PFSK-1 (cell line): ENCODE measurements around the gene YPEL1.

Experiments used
- FOXP2 ChIP-seq: optimal IDR thresholded peaks from 2 replicates; pipeline ENCODE3; 2011; ENCODE audit warnings: borderline replicate concordance, control low read depth, inconsistent platforms; ENCODE audit not compliant: insufficient read depth; ENCODE audit errors: extremely low read length, extremely low read depth
- POLR2AphosphoS5 ChIP-seq: IDR thresholded peaks from 2 replicates; pipeline ENCODE4 v1.6.1; 2012; ENCODE audit warnings: low read depth, mild to moderate bottlenecking, control low read depth, low read length, moderate library complexity
- SIN3A ChIP-seq: IDR thresholded peaks from 2 replicates; pipeline ENCODE4 v1.6.1; 2012; ENCODE audit warnings: mild to moderate bottlenecking, low read length, moderate library complexity, borderline replicate concordance; ENCODE audit not compliant: insufficient read depth
- TAF1 ChIP-seq: IDR thresholded peaks from 2 replicates; pipeline ENCODE4 v1.6.1; 2012; ENCODE audit warnings: low read length, control low read depth, borderline replicate concordance; ENCODE audit not compliant: insufficient read depth
- TF ChIP-seq, protein P1 (sequence below), 2 experiments: IDR thresholded peaks; 2 replicates each; pipeline versions ENCODE4 v1.6.1 to v1.8.0; 2011 to 2012; ENCODE audit warnings: low read depth in 2 of 2, low read length in 2 of 2, control low read depth in 1 of 2, inconsistent platforms in 1 of 2, mild to moderate bottlenecking in 1 of 2, moderate library complexity in 1 of 2; ENCODE audit not compliant: insufficient read depth in 1 of 2

The YPEL1 gene

DNA sequence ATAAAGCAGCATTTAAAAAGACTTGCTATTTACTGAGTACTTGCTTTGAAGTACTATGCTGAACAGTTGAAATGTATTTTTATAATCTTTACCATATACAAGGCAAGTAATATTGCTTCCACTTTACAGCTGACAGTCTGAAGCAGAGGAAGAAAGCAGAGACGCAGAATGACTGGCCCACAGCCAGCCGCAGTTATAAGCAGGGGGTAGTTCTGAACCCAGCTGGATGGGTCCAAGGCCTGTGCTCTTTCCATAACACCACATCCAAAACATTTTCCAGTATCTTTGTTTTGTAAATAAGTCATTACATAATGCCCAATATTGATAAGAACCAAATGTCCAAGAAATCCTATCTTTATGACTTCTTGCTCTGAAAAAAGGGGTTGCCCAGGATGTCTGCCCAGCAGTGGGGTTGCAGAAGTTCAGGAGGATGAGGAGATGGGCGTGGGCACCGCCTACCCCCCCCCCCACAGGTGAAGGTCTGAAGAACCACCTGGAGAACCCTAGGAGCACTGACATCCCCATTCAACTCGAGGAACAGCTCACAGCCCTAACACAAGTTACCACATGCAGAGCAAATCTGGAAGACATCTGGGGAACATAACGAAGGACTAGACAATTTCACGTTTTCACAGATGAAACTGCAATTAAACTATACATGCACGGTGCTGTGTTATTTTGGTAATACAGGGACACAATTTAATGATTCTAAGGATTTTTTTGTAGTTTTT, 24.2 kb upstream of the YPEL1 start:
- no peak for TF ChIP-seq POLR2AphosphoS5

DNA sequence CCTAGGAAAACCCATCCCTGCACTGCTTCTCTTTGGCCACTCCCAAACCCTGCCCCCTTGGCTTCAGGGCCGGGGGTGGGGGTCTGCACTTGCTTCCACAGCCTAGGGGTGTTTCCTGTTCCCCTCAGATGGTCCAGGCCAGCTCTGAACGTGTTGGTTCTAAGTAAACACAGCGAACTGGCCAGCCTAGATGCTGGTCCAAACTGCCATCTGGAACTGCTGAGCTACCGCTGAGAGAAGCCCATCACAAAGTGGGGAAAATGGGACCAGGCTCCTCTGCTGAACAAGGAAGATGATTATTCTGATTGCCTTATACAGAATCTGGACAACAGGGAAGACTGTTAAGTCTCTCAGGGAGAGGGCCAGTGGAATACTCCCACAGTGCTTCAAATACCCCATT, 23.5 kb upstream of the YPEL1 start:
- TF ChIP-seq POLR2AphosphoS5 (no peak), FOXP2 (no peak), TAF1 (no peak), SIN3A (no peak)
- TF ChIP-seq, protein P1, sequence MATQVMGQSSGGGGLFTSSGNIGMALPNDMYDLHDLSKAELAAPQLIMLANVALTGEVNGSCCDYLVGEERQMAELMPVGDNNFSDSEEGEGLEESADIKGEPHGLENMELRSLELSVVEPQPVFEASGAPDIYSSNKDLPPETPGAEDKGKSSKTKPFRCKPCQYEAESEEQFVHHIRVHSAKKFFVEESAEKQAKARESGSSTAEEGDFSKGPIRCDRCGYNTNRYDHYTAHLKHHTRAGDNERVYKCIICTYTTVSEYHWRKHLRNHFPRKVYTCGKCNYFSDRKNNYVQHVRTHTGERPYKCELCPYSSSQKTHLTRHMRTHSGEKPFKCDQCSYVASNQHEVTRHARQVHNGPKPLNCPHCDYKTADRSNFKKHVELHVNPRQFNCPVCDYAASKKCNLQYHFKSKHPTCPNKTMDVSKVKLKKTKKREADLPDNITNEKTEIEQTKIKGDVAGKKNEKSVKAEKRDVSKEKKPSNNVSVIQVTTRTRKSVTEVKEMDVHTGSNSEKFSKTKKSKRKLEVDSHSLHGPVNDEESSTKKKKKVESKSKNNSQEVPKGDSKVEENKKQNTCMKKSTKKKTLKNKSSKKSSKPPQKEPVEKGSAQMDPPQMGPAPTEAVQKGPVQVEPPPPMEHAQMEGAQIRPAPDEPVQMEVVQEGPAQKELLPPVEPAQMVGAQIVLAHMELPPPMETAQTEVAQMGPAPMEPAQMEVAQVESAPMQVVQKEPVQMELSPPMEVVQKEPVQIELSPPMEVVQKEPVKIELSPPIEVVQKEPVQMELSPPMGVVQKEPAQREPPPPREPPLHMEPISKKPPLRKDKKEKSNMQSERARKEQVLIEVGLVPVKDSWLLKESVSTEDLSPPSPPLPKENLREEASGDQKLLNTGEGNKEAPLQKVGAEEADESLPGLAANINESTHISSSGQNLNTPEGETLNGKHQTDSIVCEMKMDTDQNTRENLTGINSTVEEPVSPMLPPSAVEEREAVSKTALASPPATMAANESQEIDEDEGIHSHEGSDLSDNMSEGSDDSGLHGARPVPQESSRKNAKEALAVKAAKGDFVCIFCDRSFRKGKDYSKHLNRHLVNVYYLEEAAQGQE (IDR thresholded peaks at IDR 0.05; ENCODE audit: insufficient read depth in 1 of 2, low read depth in 2 of 2, low read length in 2 of 2) = no peak

DNA sequence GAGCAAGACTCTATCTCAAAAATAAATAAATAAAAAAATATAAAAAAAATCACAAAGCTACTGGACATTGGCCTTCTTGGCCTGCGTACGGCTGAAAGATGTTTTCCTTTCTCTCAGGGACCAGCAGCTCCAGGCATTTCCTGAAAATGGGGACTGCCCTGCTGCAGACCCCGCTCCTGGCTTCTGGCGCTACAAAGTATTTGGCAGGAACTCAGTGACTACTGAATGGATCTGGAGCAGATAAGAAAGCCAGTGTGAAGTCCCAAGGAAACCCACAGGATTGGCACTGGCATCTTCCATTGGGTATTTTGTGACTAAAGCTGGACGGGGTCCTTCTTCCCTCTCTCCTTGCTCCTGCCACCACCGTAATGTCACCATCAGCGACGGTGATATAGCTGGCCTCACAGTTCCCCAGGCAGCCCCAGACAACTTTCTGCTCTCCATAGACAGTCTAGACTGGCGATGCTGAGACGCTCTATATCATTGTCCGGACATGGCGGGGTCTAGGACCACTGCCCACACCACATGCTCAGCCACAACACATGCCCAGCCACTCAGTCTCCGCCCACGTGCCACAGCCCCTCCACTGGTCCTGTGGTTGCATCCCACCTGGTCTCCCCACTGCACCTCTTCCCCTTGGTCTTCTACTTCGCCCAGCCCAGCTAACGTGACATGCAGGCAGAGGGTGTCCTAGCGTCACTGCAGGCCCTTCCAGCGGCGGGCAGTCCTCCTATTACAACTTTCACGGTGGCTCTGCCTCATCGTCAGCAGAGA, 22.7 kb upstream of the YPEL1 start:
- TF ChIP-seq TAF1 (no peak), SIN3A (no peak), FOXP2 (no peak), POLR2AphosphoS5 (no peak)
- TF ChIP-seq, protein P1 (IDR thresholded peaks at IDR 0.05; ENCODE audit: insufficient read depth in 1 of 2, low read depth in 2 of 2, low read length in 2 of 2) = no peak

GRCh38 chr22:21755851-21756284, 20.3 kb upstream of the YPEL1 start:
- no peak for TF ChIP-seq TAF1
- no peak for TF ChIP-seq SIN3A

- TF ChIP-seq FOXP2 (no peak), SIN3A (no peak), POLR2AphosphoS5 (no peak)
Measured at GRCh38 chr22:21754523-21754922, 18.9 kb upstream of the YPEL1 start.

DNA sequence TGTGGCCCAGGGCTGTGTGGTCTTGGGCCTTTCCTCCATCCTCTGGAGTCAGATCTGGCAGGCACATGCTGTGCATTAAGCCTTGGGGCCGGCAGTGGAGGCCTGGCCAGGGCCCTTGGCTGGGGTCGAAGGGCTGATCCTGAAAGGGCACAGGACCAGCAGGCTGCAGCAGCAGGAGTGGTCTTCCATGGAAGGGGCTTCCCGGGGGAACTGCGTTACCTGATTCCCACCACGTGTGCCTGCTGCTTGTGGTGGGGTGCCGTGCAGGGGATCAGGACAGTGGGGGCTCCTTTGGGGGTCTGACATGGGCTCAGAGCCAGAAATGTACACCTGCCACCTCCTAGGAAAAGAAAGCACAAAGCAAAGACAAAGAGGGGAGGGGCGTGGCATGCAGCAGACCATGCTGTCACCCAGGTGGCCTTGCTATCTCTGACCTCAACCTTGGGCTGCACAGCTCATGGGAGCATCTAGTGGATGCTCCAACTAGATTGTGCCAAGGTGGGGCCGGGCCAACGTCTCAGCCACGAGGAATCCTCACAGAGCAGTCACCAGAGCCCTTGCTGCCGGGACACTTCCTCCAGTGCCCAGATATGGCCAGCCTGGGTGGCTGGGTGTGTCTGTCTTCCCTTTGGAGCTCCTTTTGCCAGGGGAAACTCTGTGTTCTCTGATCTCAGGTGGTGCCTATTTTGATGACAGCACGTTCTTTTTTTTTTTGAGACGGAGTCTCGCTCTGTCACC, 17.9 kb upstream of the YPEL1 start:
- TF ChIP-seq POLR2AphosphoS5 (no peak), FOXP2 (no peak), TAF1 (no peak), SIN3A (no peak)
- TF ChIP-seq, protein P1 (IDR thresholded peaks at IDR 0.05; ENCODE audit: insufficient read depth in 1 of 2, low read depth in 2 of 2, low read length in 2 of 2) = no peak
